H1 (cell line): ENCODE results near the gene CADM1. TPM values are rescaled to one million over a fixed set of nuclear protein-coding genes. Genes with fewer than 3 reads are reported as not detected.

Experiments
- CTCF ChIA-PET: fragments of 300-600 bp; sonication (Branson Sonifier 250); formaldehyde crosslinking; loops from one replicate; lab custom pipeline; 2021; ENCODE audit not compliant: partially characterized antibody; lab: Charles Lee
- POLR2A ChIA-PET: fragments of 300-600 bp; sonication (Branson Sonifier 250); formaldehyde crosslinking; loops from one replicate; lab custom pipeline; 2021; ENCODE audit warnings: inconsistent platforms; ENCODE audit not compliant: partially characterized antibody; lab: Charles Lee
- DNase-seq, 2 experiments: peaks; one replicate each; pipeline versions ENCODE4 v3.0.0 to v3.0.0-alpha.2; 2010 to 2022; ENCODE audit warnings: low spot score in 2 of 2, low read depth in 1 of 2, mixed read lengths in 1 of 2
- FAIRE-seq: peaks from 2 replicates; lab custom pipeline; 2011; peaks lifted over from hg19 to GRCh38; lab: Jason Lieb, UNC
- H2AFZ ChIP-seq: 2 replicates; pipeline ENCODE4 v1.8.1; 2012; ENCODE audit warnings: low read length, inconsistent platforms
- H2AK5ac ChIP-seq: 2 replicates; pipeline ENCODE4 v1.6.1; 2013; ENCODE audit warnings: low read depth, low read length
- H2BK120ac ChIP-seq: replicated peaks from 2 replicates; pipeline ENCODE3; 2013; ENCODE audit warnings: low read depth, low read length, inconsistent platforms
- H2BK12ac ChIP-seq: 2 replicates; pipeline ENCODE4 v1.6.1; 2013; ENCODE audit warnings: low read depth, low read length
- H2BK15ac ChIP-seq: 2 replicates; pipeline ENCODE4 v1.6.1; 2013; ENCODE audit warnings: low read length
- H2BK20ac ChIP-seq: 2 replicates; pipeline ENCODE4 v1.6.1; 2013; ENCODE audit warnings: low read length
- H2BK5ac ChIP-seq: 2 replicates; pipeline ENCODE4 v1.6.1; 2013; ENCODE audit warnings: low read depth, low read length
- H3K14ac ChIP-seq: 2 replicates; pipeline ENCODE4 v1.6.1; 2013; ENCODE audit warnings: inconsistent platforms; ENCODE audit not compliant: insufficient read length
- H3K18ac ChIP-seq: 2 replicates; pipeline ENCODE4 v1.6.1; 2013; ENCODE audit warnings: low read length; ENCODE audit errors: extremely low read depth
- H3K23ac ChIP-seq: 2 replicates; pipeline ENCODE4 v1.6.1; 2013; ENCODE audit warnings: inconsistent platforms; ENCODE audit not compliant: insufficient read length
- H3K23me2 ChIP-seq: 2 replicates; pipeline ENCODE4 v1.6.1; 2013; ENCODE audit warnings: low read depth, low read length
- H3K27ac ChIP-seq: 2 replicates; pipeline ENCODE4 v1.6.1; 2011; ENCODE audit warnings: low read depth, low read length, inconsistent platforms
- H3K27me3 ChIP-seq, 4 experiments: replicated peaks in 1 of 4; 1 replicate in 1 of 4; 2 replicates in 3 of 4; pipeline versions ENCODE4 v1.6.1 to v1.8.1; 2011 to 2013; ENCODE audit warnings: low read length in 3 of 4, mild to moderate bottlenecking in 3 of 4, inconsistent platforms in 2 of 4, mixed read lengths in 2 of 4, moderate library complexity in 1 of 4; ENCODE audit not compliant: control insufficient read depth in 3 of 4, insufficient read depth in 3 of 4; ENCODE audit errors: extremely low read depth in 1 of 4
- H3K36me3 ChIP-seq, 4 experiments: 2 replicates each; pipeline versions ENCODE4 v1.6.1 to v1.8.1; 2011 to 2013; ENCODE audit warnings: mild to moderate bottlenecking in 4 of 4, low read length in 3 of 4, moderate library complexity in 2 of 4, control low read depth in 1 of 4, inconsistent platforms in 1 of 4; ENCODE audit not compliant: insufficient read depth in 4 of 4, control insufficient read depth in 2 of 4
- H3K4ac ChIP-seq: replicated peaks from 2 replicates; pipeline ENCODE3; 2013; ENCODE audit warnings: low read length, low read depth, mixed read lengths, inconsistent platforms; ENCODE audit not compliant: insufficient read length
- H3K4me1 ChIP-seq, 4 experiments: replicated peaks in 1 of 4; 1 replicate in 1 of 4; 2 replicates in 3 of 4; pipeline versions ENCODE4 v1.6.1 to v1.8.1; 2011 to 2013; ENCODE audit warnings: low read length in 3 of 4, inconsistent platforms in 2 of 4, mixed read lengths in 1 of 4; ENCODE audit not compliant: insufficient read depth in 4 of 4, control insufficient read depth in 3 of 4
- H3K4me2 ChIP-seq, 2 experiments: 2 replicates each; pipeline versions ENCODE4 v1.6.1 to v1.8.1; 2011 to 2013; ENCODE audit warnings: low read depth in 2 of 2, low read length in 2 of 2, control low read depth in 1 of 2, inconsistent platforms in 1 of 2, mild to moderate bottlenecking in 1 of 2; ENCODE audit not compliant: insufficient read depth in 1 of 2
- H3K4me3 ChIP-seq, 4 experiments: fragments of 200-600, 300-600 bp in 1 of 4; sonication (generic), shearing (Covaris generic), sonication (Bioruptor Twin) in 1 of 4; 2 replicates each; pipeline versions ENCODE4 v1.5.1 to v1.8.1; 2011 to 2016; ENCODE audit warnings: low read length in 4 of 4, low read depth in 3 of 4, control low read depth in 2 of 4, inconsistent platforms in 2 of 4, mild to moderate bottlenecking in 2 of 4, mixed read lengths in 1 of 4, moderate library complexity in 1 of 4; ENCODE audit not compliant: insufficient read depth in 2 of 4; ENCODE audit errors: extremely low read depth in 1 of 4
- H3K56ac ChIP-seq: replicated peaks from 2 replicates; pipeline ENCODE3; 2013; ENCODE audit warnings: low read depth, mild to moderate bottlenecking, mixed read lengths, low read length, inconsistent platforms; ENCODE audit not compliant: insufficient read length
- H3K79me1 ChIP-seq: 2 replicates; pipeline ENCODE4 v1.6.1; 2013; ENCODE audit warnings: low read depth, low read length, control low read depth
- H3K79me2 ChIP-seq, 2 experiments: 2 replicates each; pipeline versions ENCODE4 v1.6.1 to v1.8.1; 2012 to 2013; ENCODE audit warnings: low read length in 2 of 2, mild to moderate bottlenecking in 2 of 2, inconsistent platforms in 1 of 2; ENCODE audit not compliant: insufficient read depth in 2 of 2, control insufficient read depth in 1 of 2
- H3K9ac ChIP-seq, 4 experiments: replicated peaks in 1 of 4; 1 replicate in 1 of 4; 2 replicates in 3 of 4; pipeline versions ENCODE4 v1.6.1 to v1.8.1; 2011 to 2013; ENCODE audit warnings: low read depth in 3 of 4, low read length in 3 of 4, control low read depth in 2 of 4, mild to moderate bottlenecking in 2 of 4, moderate library complexity in 2 of 4, inconsistent platforms in 1 of 4; ENCODE audit errors: extremely low read depth in 1 of 4
- H3K9me3 ChIP-seq, 2 experiments: 2 replicates each; pipeline versions ENCODE4 v1.6.1 to v1.8.1; 2012 to 2013; ENCODE audit warnings: mild to moderate bottlenecking in 2 of 2, moderate library complexity in 2 of 2, control low read depth in 1 of 2, inconsistent platforms in 1 of 2, low read depth in 1 of 2, low read length in 1 of 2, mixed read lengths in 1 of 2; ENCODE audit not compliant: insufficient read depth in 2 of 2
- H4K20me1 ChIP-seq, 2 experiments: replicated peaks in 1 of 2; 2 replicates each; pipeline versions ENCODE3 to v1.8.1; 2011 to 2013; ENCODE audit warnings: inconsistent platforms in 2 of 2, low read length in 2 of 2, mild to moderate bottlenecking in 1 of 2; ENCODE audit not compliant: insufficient read depth in 2 of 2, control insufficient read depth in 1 of 2
- H4K5ac ChIP-seq: 2 replicates; pipeline ENCODE4 v1.6.1; 2013; ENCODE audit warnings: low read length, low read depth, mixed read lengths, inconsistent platforms; ENCODE audit not compliant: insufficient read length
- H4K8ac ChIP-seq: 2 replicates; pipeline ENCODE4 v1.8.0; 2013; ENCODE audit warnings: mild to moderate bottlenecking, moderate library complexity, low read length, inconsistent platforms; ENCODE audit not compliant: insufficient read depth; ENCODE audit errors: extremely low read depth
- H4K91ac ChIP-seq: replicated peaks from 2 replicates; pipeline ENCODE3; 2013; ENCODE audit warnings: low read length, mixed read lengths, inconsistent platforms; ENCODE audit not compliant: insufficient read length
- RBBP5 ChIP-seq: IDR thresholded peaks from 2 replicates; pipeline ENCODE4 v1.7.1; 2012; ENCODE audit warnings: low read depth, mild to moderate bottlenecking, inconsistent platforms, low read length, moderate library complexity, borderline replicate concordance
- WGBS, 2 experiments: shearing (Covaris generic) in 1 of 2; methylation state at CpG; one replicate each; pipeline versions ENCODE4 v1.1.6 to v1.1.7; 2013 to 2015; ENCODE audit warnings: low lambda C conversion rate in 2 of 2, mixed read lengths in 2 of 2, inconsistent platforms in 1 of 2, low coverage in 1 of 2, missing lambda C conversion rate in 1 of 2; ENCODE audit not compliant: insufficient replicate concordance in 2 of 2, insufficient coverage in 1 of 2, insufficient read length in 1 of 2; ENCODE audit errors: extremely low coverage in 1 of 2, missing lambda C conversion rate in 1 of 2; 5-methylcytosine and 5-hydroxymethylcytosine counted together
- polyA plus RNA-seq, 7 experiments: library from polyadenylated mRNA; depleted of rRNA in 3 of 7; stranded (reverse) in 5 of 7; unstranded in 2 of 7; fragments of >200 nt in 5 of 7; fragments of 200-250 nt in 2 of 7; gene quantifications; 1 replicate in 5 of 7; 2 replicates in 1 of 7; 4 replicates in 1 of 7; pipeline versions ENCODE4 v1.2.1 to v1.2.3, GENCODE V29; 2011 to 2013; ENCODE audit warnings: missing spikeins in 2 of 7, mixed read lengths in 2 of 7
- total RNA-seq: library from RNA; stranded (reverse); fragmentation: NEBNext Ultra II Directional; extraction: Animal tissue kit (Norgen Biotek cat#: 25700); gene quantifications from 2 replicates; pipeline ENCODE4 v1.2.1, GENCODE V29; 2021

CADM1 gene
- total and polyA plus RNA-seq, 2 of the 8 experiments (the other 6 are each of a cell fraction or from before 2014, with no cell fraction given): 8.3 to 25.3 TPM

DNA sequence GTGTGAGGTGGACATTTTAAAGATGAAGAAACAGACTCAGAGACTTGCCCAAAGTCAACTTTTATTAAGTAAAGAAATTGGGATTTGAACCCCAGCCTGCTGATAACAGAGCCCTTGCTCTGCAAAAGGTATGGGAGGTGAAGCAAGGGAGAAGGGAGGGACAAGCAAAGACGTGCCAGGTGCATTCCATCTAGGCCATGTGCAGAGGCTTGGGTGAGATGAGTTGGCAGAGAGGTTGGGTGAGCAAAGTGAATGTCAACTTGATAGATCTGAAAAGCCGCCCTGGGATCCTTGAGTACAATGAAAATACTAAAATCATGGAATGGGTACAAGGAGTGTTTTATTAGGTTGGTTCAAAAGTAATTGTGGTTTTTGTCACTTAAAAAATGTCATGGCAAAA, 341.3 kb downstream of the CADM1 start:
- 0 out of 2 replicates have a peak overlapping the region, but pooled peaks have one; percentile 51 for H2BK15ac ChIP-seq
- no peak overlapping the region for H3K9ac ChIP-seq
- H3K79me1 ChIP-seq: no peaks in the 10 kb centered on the region
- no peak overlapping the region for H3K4me3 ChIP-seq
- no peaks in the 10 kb centered on the region for H3K79me2 ChIP-seq
- H2AK5ac ChIP-seq: no peak overlapping the region
- peak overlapping the region; percentile 80; the same call in 1 of the 2 replicates for H2BK20ac ChIP-seq
- no peak overlapping the region; the same call in 1 of the 2 replicates for H2BK12ac ChIP-seq
- H3K14ac ChIP-seq: no peak overlapping the region
- no peak overlapping the region; the same call in 1 of the 2 replicates for H2BK5ac ChIP-seq
- H3K4me2 ChIP-seq: peak overlapping the region in 1 of 2 experiments; percentile 54; a peak in 1 of 4 replicates
- FAIRE-seq: peak; percentile 7
- ChIA-PET POLR2A (no interaction called here), CTCF (interaction anchor here (1.0 to 1.7 kb wide), 3 partner anchors 17 to 271 kb away, joined by 3 to 7 read pairs (median 3); no protein-coding TSS in a partner anchor)
- no peak overlapping the region for H2BK120ac ChIP-seq
- H2AFZ ChIP-seq: no peak overlapping the region
- H3K23ac ChIP-seq: no peak overlapping the region
- H3K4ac ChIP-seq: no peak overlapping the region
- H3K27me3 ChIP-seq: no peaks in the 10 kb centered on the region
- H4K8ac ChIP-seq: no peak overlapping the region
- H4K20me1 ChIP-seq: no peaks in the 10 kb centered on the region
- DNase-seq: no peak
- H4K91ac ChIP-seq: no peak overlapping the region
- H4K5ac ChIP-seq: no peak overlapping the region
- H3K18ac ChIP-seq: no peak overlapping the region
- H3K9me3 ChIP-seq: no peaks in the 10 kb centered on the region
- no peak for TF ChIP-seq RBBP5
- no peaks in the 10 kb centered on the region for H3K23me2 ChIP-seq
- H3K4me1 ChIP-seq: peaks cover 11 to 22% (median 17%) of the 10 kb centered on the region in 4 experiments; a peak in 6 of 7 replicates
- H3K36me3 ChIP-seq: no peaks in the 10 kb centered on the region
- WGBS, 2 experiments: 68% methylated on average over 2 of the region's 2 CpGs; no CpG with 5 or more reads in 1 of the 2 experiments
- no peak overlapping the region for H3K56ac ChIP-seq
- H3K27ac ChIP-seq: no peak overlapping the region
